IPS-20b (cell line): ENCODE results near the gene MAGEA9.
"Not testable (repeated sequence)": the region's sequence is repeated elsewhere in the genome, so short reads cannot be mapped to it uniquely, and the experiment has no call there.

Source experiments
- H3K27ac ChIP-seq: one replicate; pipeline ENCODE4 v1.5.1; 2013; ENCODE audit warnings: low read length
- H3K27me3 ChIP-seq: 2 replicates; pipeline ENCODE4 v1.6.1; 2013; ENCODE audit warnings: mild to moderate bottlenecking, low read length, inconsistent platforms; ENCODE audit not compliant: insufficient read depth
- H3K36me3 ChIP-seq: 2 replicates; pipeline ENCODE4 v1.6.1; 2013; ENCODE audit warnings: low read depth, mild to moderate bottlenecking, inconsistent platforms, low read length, moderate library complexity; ENCODE audit not compliant: insufficient read depth
- H3K4me1 ChIP-seq: 2 replicates; pipeline ENCODE4 v1.6.1; 2013; ENCODE audit warnings: mild to moderate bottlenecking, control low read depth, inconsistent platforms, low read length, moderate library complexity; ENCODE audit not compliant: insufficient read depth
- H3K4me3 ChIP-seq: 2 replicates; pipeline ENCODE4 v1.5.1; 2013; ENCODE audit warnings: mild to moderate bottlenecking, low read length, inconsistent platforms
- H3K9ac ChIP-seq: 2 replicates; pipeline ENCODE4 v1.6.1; 2013; ENCODE audit warnings: low read depth, mild to moderate bottlenecking, inconsistent platforms, low read length, moderate library complexity
- H3K9me3 ChIP-seq: 2 replicates; pipeline ENCODE4 v1.6.1; 2013; ENCODE audit warnings: mild to moderate bottlenecking, low read depth, low read length, inconsistent platforms; ENCODE audit not compliant: insufficient read depth

MAGEA9 gene

GRCh38 chrX:149770344-149770743 lies 11.4 kb upstream of the MAGEA9 start:
- not testable (repeated sequence) for H3K9me3 ChIP-seq, H3K27me3 ChIP-seq, H3K36me3 ChIP-seq, H3K9ac ChIP-seq, H3K27ac ChIP-seq, H3K4me1 ChIP-seq, H3K4me3 ChIP-seq

- H3K27ac ChIP-seq, H3K9me3 ChIP-seq, H3K4me3 ChIP-seq, H3K4me1 ChIP-seq, H3K36me3 ChIP-seq, H3K27me3 ChIP-seq, H3K9ac ChIP-seq: not testable (repeated sequence)
Observed at GRCh38 chrX:149773026-149773425, 8.7 kb upstream of the MAGEA9 start.

GRCh38 chrX:149773768-149774167 lies 8.0 kb upstream of the MAGEA9 start, which contains the start of gene HSFX1:
Gene HSFX1 (plus strand): TSS chrX:149774068. CDS start chrX:149774682, 614 bp downstream.
- H3K4me3 ChIP-seq = not testable (repeated sequence)

GRCh38 chrX:149777999-149778398 lies 3.7 kb upstream of the MAGEA9 start:
- not testable (repeated sequence) for H3K27me3 ChIP-seq, H3K36me3 ChIP-seq, H3K4me3 ChIP-seq, H3K9ac ChIP-seq, H3K4me1 ChIP-seq, H3K9me3 ChIP-seq, H3K27ac ChIP-seq

More at GRCh38 chrX:149773768-149774167, 8.0 kb upstream of the MAGEA9 start, which contains the start of gene HSFX1:
- H3K36me3 ChIP-seq, H3K27me3 ChIP-seq, H3K27ac ChIP-seq, H3K4me1 ChIP-seq, H3K9ac ChIP-seq, H3K9me3 ChIP-seq: not testable (repeated sequence)

GRCh38 chrX:149795531-149795930 lies 13.8 kb downstream of the MAGEA9 start:
- not testable (repeated sequence) for H3K27me3 ChIP-seq, H3K9ac ChIP-seq, H3K36me3 ChIP-seq, H3K4me3 ChIP-seq, H3K9me3 ChIP-seq, H3K4me1 ChIP-seq, H3K27ac ChIP-seq

GRCh38 chrX:149799095-149799714 lies 17.5 kb downstream of the MAGEA9 start:
- no peak overlapping the region for H3K9ac ChIP-seq
- no peaks in the 10 kb centered on the region for H3K27me3 ChIP-seq
- H3K9me3 ChIP-seq = no peaks in the 10 kb centered on the region
- H3K36me3 ChIP-seq = no peaks in the 10 kb centered on the region
- H3K4me1 ChIP-seq = no peaks in the 10 kb centered on the region
- H3K4me3 ChIP-seq = no peak overlapping the region
- H3K27ac ChIP-seq = no peak overlapping the region

- Histone ChIP-seq H3K27me3 (no peaks in the 10 kb centered on the region), H3K9me3 (no peaks in the 10 kb centered on the region), H3K36me3 (no peaks in the 10 kb centered on the region)
Observed at GRCh38 chrX:149799938-149800337, 18.2 kb downstream of the MAGEA9 start.

GRCh38 chrX:149803458-149804062 lies 21.8 kb downstream of the MAGEA9 start:
- Histone ChIP-seq H3K27ac (no peak overlapping the region), H3K4me3 (no peak overlapping the region), H3K27me3 (no peaks in the 10 kb centered on the region), H3K9ac (no peak overlapping the region), H3K36me3 (no peaks in the 10 kb centered on the region), H3K9me3 (no peaks in the 10 kb centered on the region), H3K4me1 (no peaks in the 10 kb centered on the region)

More at GRCh38 chrX:149799938-149800337, 18.2 kb downstream of the MAGEA9 start:
- H3K4me1 ChIP-seq = no peaks in the 10 kb centered on the region
- H3K27ac ChIP-seq = no peak overlapping the region
- no peak overlapping the region for H3K9ac ChIP-seq
- no peak overlapping the region for H3K4me3 ChIP-seq

- Histone ChIP-seq H3K4me3 (no peak overlapping the region), H3K4me1 (no peaks in the 10 kb centered on the region), H3K36me3 (no peaks in the 10 kb centered on the region), H3K9ac (no peak overlapping the region), H3K9me3 (no peaks in the 10 kb centered on the region), H3K27ac (no peak overlapping the region), H3K27me3 (no peaks in the 10 kb centered on the region)
Observed at GRCh38 chrX:149804102-149804501, 22.4 kb downstream of the MAGEA9 start.

GRCh38 chrX:149807747-149808458 lies 26.2 kb downstream of the MAGEA9 start:
- Histone ChIP-seq H3K36me3 (no peaks in the 10 kb centered on the region), H3K27me3 (no peaks in the 10 kb centered on the region), H3K4me1 (no peaks in the 10 kb centered on the region), H3K9me3 (no peaks in the 10 kb centered on the region), H3K27ac (no peak overlapping the region), H3K4me3 (no peak overlapping the region), H3K9ac (no peak overlapping the region)

GRCh38 chrX:149818652-149819051 lies 36.9 kb downstream of the MAGEA9 start:
- Histone ChIP-seq H3K27me3 (no peaks in the 10 kb centered on the region), H3K36me3 (no peaks in the 10 kb centered on the region), H3K4me3 (no peak overlapping the region), H3K27ac (no peak overlapping the region), H3K9me3 (no peaks in the 10 kb centered on the region), H3K9ac (no peak overlapping the region), H3K4me1 (no peaks in the 10 kb centered on the region)

GRCh38 chrX:149819371-149819770 lies 37.6 kb downstream of the MAGEA9 start:
- H3K27me3 ChIP-seq = no peaks in the 10 kb centered on the region
- H3K9me3 ChIP-seq = no peaks in the 10 kb centered on the region

More at GRCh38 chrX:149819371-149819770, 37.6 kb downstream of the MAGEA9 start:
- Histone ChIP-seq H3K36me3 (no peaks in the 10 kb centered on the region), H3K9ac (no peak overlapping the region), H3K4me1 (no peaks in the 10 kb centered on the region), H3K4me3 (no peak overlapping the region), H3K27ac (no peak overlapping the region)
